K562 (cell line): Measurements from ENCODE around the gene PPAN. TPM values are rescaled to one million over a fixed set of nuclear protein-coding genes. Genes with fewer than 3 reads are reported as not detected.

Experiments used
- BHLHE40 ChIP-seq: IDR thresholded peaks from 2 replicates; pipeline ENCODE4 v1.6.1; 2011; ENCODE audit warnings: low read length, improper control_type of control experiment
- CXXC5 ChIP-seq: fragments of 250-450 bp; sonication (Bioruptor Pico); IDR thresholded peaks from 2 replicates; pipeline ENCODE4 v1.8.0; 2022; ENCODE audit warnings: inconsistent platforms, mild to moderate bottlenecking, moderate library complexity
- EGR1 ChIP-seq: fragments of 450-650 bp; conservative IDR thresholded peaks from 2 replicates; pipeline ENCODE4 v1.6.1; 2017; ENCODE audit warnings: mild to moderate bottlenecking
- ETV1 ChIP-seq: fragments of 450-650 bp; conservative IDR thresholded peaks from 2 replicates; pipeline ENCODE4 v1.6.1; 2016; ENCODE audit warnings: missing genetic modification characterization, control low read depth, low read depth, missing compliant biosample characterization
- ETV5 ChIP-seq: sonication (generic); formaldehyde crosslinking; IDR thresholded peaks from 2 replicates; pipeline ENCODE4 v1.4.0; 2020; ENCODE audit warnings: low read depth, mild to moderate bottlenecking, missing genetic modification reagents
- FOXJ3 ChIP-seq: sonication (generic); formaldehyde crosslinking; IDR thresholded peaks from 2 replicates; pipeline ENCODE4 v1.4.0; 2020; ENCODE audit warnings: mild to moderate bottlenecking, missing genetic modification reagents
- FOXK1 ChIP-seq: sonication (generic); formaldehyde crosslinking; IDR thresholded peaks from 2 replicates; pipeline ENCODE4 v1.8.0; 2022; ENCODE audit warnings: missing genetic modification reagents, mild to moderate bottlenecking, borderline replicate concordance
- HDGF ChIP-seq: fragments of 450-650 bp; IDR thresholded peaks from 2 replicates; pipeline ENCODE4 v1.6.1; 2016
- HEY1 ChIP-seq: fragments of 250-450 bp; sonication (Bioruptor Pico); IDR thresholded peaks from 2 replicates; pipeline ENCODE4 v1.5.0; 2020; ENCODE audit warnings: mild to moderate bottlenecking, moderate library complexity, borderline replicate concordance
- HIVEP1 ChIP-seq: fragments of 250-450 bp; sonication (Bioruptor Pico); IDR thresholded peaks from 2 replicates; pipeline ENCODE4 v1.4.0; 2020; ENCODE audit warnings: mild to moderate bottlenecking
- KAT7 ChIP-seq: sonication (generic); formaldehyde crosslinking; IDR thresholded peaks from 2 replicates; pipeline ENCODE4 v1.8.0; 2022; ENCODE audit warnings: missing genetic modification reagents, mild to moderate bottlenecking, borderline replicate concordance
- MYBL2 ChIP-seq, 2 experiments: fragments of 450-650 bp in 1 of 2; sonication (generic) in 1 of 2; formaldehyde crosslinking in 1 of 2; IDR thresholded peaks; 2 replicates each; pipeline versions ENCODE4 v1.6.1 to v1.8.1; 2017 to 2022; ENCODE audit warnings: borderline replicate concordance in 1 of 2, inconsistent platforms in 1 of 2, low read depth in 1 of 2, mild to moderate bottlenecking in 1 of 2, missing genetic modification reagents in 1 of 2, moderate library complexity in 1 of 2
- NFATC3 ChIP-seq: fragments of 450-650 bp; IDR thresholded peaks from 2 replicates; pipeline ENCODE4 v1.6.1; 2017; ENCODE audit warnings: mild to moderate bottlenecking
- POLR2B ChIP-seq: fragments of 450-650 bp; IDR thresholded peaks from 2 replicates; pipeline ENCODE4 v1.6.1; 2018; ENCODE audit warnings: low read depth; ENCODE audit not compliant: partially characterized antibody
- RBM25 ChIP-seq: fragments of 200-400 bp; formaldehyde crosslinking; IDR thresholded peaks from 2 replicates; pipeline ENCODE4 v1.6.1; 2018; ENCODE audit warnings: low read length, low read depth, moderate library complexity; ENCODE audit not compliant: severe bottlenecking
- SAFB ChIP-seq: fragments of 200-400 bp; formaldehyde crosslinking; IDR thresholded peaks from 2 replicates; pipeline ENCODE4 v1.6.1; 2017; ENCODE audit warnings: low read depth, low read length, borderline replicate concordance
- SIX5 ChIP-seq, 2 experiments: IDR thresholded peaks; 2 replicates each; pipeline ENCODE4 v1.6.1; 2011; ENCODE audit warnings: low read length in 2 of 2, borderline replicate concordance in 1 of 2, low read depth in 1 of 2, mild to moderate bottlenecking in 1 of 2, moderate library complexity in 1 of 2; ENCODE audit not compliant: insufficient read depth in 1 of 2
- TAF15 ChIP-seq: fragments of 200-400 bp; formaldehyde crosslinking; IDR thresholded peaks from 2 replicates; pipeline ENCODE4 v1.6.1; 2017; ENCODE audit warnings: mild to moderate bottlenecking, low read depth, low read length, moderate library complexity
- ZBTB8A ChIP-seq: fragments of 450-650 bp; IDR thresholded peaks from 2 replicates; pipeline ENCODE4 v1.6.1; 2018; ENCODE audit warnings: mild to moderate bottlenecking, moderate library complexity; ENCODE audit not compliant: partially characterized antibody
- polyA plus RNA-seq, 8 experiments: library from polyadenylated mRNA; depleted of rRNA in 4 of 8; stranded (reverse) in 5 of 8; unstranded in 3 of 8; fragments of >200 nt; fragmentation: Nextera tagmentation in 2 of 8; fragmentation: Illumina TruSeq in 1 of 8; extraction: Ambion mirVana in 2 of 8; extraction: Trizol in 1 of 8; gene quantifications; 2 replicates each; pipeline versions ENCODE4 v1.2.1 to v1.2.3, GENCODE V29; 2011 to 2014; ENCODE audit warnings: inconsistent platforms in 1 of 8, missing spikeins in 1 of 8
- total RNA-seq, 7 experiments: library from RNA; depleted of rRNA in 6 of 7; stranded (reverse); fragments of >200 nt in 6 of 7; fragmentation: Illumina TruSeq in 2 of 7; extraction: Trizol in 2 of 7; gene quantifications; 2 replicates each; pipeline versions ENCODE4 v1.2.1 to v1.2.3, GENCODE V29; 2011 to 2021; ENCODE audit warnings: low replicate concordance in 1 of 7
- TF ChIP-seq, protein P1 (sequence below): fragments of 450-650 bp; formaldehyde crosslinking; conservative IDR thresholded peaks from 2 replicates; pipeline ENCODE4 v1.4.0; 2022; ENCODE audit warnings: mild to moderate bottlenecking, missing genetic modification characterization
- TF ChIP-seq, protein P2 (sequence below): sonication (generic); formaldehyde crosslinking; IDR thresholded peaks from 2 replicates; pipeline ENCODE4 v1.8.1; 2023; ENCODE audit warnings: mild to moderate bottlenecking, missing genetic modification reagents
- TF ChIP-seq, protein P3 (sequence below): fragments of 450-650 bp; formaldehyde crosslinking; IDR thresholded peaks from 2 replicates; pipeline ENCODE4 v1.4.0; 2020; ENCODE audit warnings: mild to moderate bottlenecking
- TF ChIP-seq, protein P4 (sequence below): fragments of 200-800 bp; sonication (Bioruptor generic); IDR thresholded peaks from 2 replicates; pipeline ENCODE4 v1.6.1; 2017; ENCODE audit warnings: missing genetic modification characterization, missing compliant biosample characterization

PPAN gene
- total and polyA plus RNA-seq, 9 of the 15 experiments (the other 6 are each of a cell fraction or from before 2014, with no cell fraction given): 2.2 to 129 (median 59.1) TPM

- TF ChIP-seq SIX5 (IDR thresholded peaks at IDR 0.05; ENCODE audit: borderline replicate concordance in 1 of 2, insufficient read depth in 1 of 2, low read depth in 1 of 2, low read length in 2 of 2): peak; percentile 5 to 58; a peak in 3 of 4 replicates
- TF ChIP-seq, protein P1, sequence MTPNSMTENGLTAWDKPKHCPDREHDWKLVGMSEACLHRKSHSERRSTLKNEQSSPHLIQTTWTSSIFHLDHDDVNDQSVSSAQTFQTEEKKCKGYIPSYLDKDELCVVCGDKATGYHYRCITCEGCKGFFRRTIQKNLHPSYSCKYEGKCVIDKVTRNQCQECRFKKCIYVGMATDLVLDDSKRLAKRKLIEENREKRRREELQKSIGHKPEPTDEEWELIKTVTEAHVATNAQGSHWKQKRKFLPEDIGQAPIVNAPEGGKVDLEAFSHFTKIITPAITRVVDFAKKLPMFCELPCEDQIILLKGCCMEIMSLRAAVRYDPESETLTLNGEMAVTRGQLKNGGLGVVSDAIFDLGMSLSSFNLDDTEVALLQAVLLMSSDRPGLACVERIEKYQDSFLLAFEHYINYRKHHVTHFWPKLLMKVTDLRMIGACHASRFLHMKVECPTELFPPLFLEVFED (CRISPR knock-in tag): no peak
- TF ChIP-seq POLR2B: peak; percentile 66
- no peak for TF ChIP-seq HEY1 (CRISPR knock-in tag)
- TF ChIP-seq SAFB: no peak
- TF ChIP-seq MYBL2 (IDR thresholded peaks at IDR 0.05; ENCODE audit: low read depth): no peak
- TF ChIP-seq MYBL2 (CRISPR knock-in tag; IDR thresholded peaks at IDR 0.05; ENCODE audit: borderline replicate concordance): no peak
- no peak for TF ChIP-seq NFATC3
- TF ChIP-seq ZBTB8A: no peak
- TF ChIP-seq, protein P2, sequence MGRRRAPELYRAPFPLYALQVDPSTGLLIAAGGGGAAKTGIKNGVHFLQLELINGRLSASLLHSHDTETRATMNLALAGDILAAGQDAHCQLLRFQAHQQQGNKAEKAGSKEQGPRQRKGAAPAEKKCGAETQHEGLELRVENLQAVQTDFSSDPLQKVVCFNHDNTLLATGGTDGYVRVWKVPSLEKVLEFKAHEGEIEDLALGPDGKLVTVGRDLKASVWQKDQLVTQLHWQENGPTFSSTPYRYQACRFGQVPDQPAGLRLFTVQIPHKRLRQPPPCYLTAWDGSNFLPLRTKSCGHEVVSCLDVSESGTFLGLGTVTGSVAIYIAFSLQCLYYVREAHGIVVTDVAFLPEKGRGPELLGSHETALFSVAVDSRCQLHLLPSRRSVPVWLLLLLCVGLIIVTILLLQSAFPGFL (CRISPR knock-in tag): no peak
- no peak for TF ChIP-seq RBM25
- no peak for TF ChIP-seq TAF15
- TF ChIP-seq, protein P3, sequence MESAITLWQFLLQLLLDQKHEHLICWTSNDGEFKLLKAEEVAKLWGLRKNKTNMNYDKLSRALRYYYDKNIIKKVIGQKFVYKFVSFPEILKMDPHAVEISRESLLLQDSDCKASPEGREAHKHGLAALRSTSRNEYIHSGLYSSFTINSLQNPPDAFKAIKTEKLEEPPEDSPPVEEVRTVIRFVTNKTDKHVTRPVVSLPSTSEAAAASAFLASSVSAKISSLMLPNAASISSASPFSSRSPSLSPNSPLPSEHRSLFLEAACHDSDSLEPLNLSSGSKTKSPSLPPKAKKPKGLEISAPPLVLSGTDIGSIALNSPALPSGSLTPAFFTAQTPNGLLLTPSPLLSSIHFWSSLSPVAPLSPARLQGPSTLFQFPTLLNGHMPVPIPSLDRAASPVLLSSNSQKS: no peak
- TF ChIP-seq, protein P4, sequence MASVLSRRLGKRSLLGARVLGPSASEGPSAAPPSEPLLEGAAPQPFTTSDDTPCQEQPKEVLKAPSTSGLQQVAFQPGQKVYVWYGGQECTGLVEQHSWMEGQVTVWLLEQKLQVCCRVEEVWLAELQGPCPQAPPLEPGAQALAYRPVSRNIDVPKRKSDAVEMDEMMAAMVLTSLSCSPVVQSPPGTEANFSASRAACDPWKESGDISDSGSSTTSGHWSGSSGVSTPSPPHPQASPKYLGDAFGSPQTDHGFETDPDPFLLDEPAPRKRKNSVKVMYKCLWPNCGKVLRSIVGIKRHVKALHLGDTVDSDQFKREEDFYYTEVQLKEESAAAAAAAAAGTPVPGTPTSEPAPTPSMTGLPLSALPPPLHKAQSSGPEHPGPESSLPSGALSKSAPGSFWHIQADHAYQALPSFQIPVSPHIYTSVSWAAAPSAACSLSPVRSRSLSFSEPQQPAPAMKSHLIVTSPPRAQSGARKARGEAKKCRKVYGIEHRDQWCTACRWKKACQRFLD (CRISPR knock-in tag): 0 out of 2 replicates have a peak, but pooled peaks have one; percentile 79
- TF ChIP-seq EGR1: peak; percentile 42
- peak; percentile 63; the same call in 1 of the 2 replicates for TF ChIP-seq FOXK1
- TF ChIP-seq HDGF: no peak
- TF ChIP-seq FOXJ3 (CRISPR knock-in tag): no peak
- TF ChIP-seq CXXC5 (CRISPR knock-in tag): peak; percentile 91
- no peak for TF ChIP-seq KAT7 (CRISPR knock-in tag)
- TF ChIP-seq ETV5: 0 out of 2 replicates have a peak, but pooled peaks have one; percentile 25
- peak; percentile 66 for TF ChIP-seq BHLHE40
- TF ChIP-seq ETV1: peak; percentile 67
- no peak for TF ChIP-seq HIVEP1 (CRISPR knock-in tag)
Measured at GRCh38 chr19:10106100-10106936, at the start of gene PPAN (continued).
